LNCaP clone FGC (cell line): ENCODE data around the gene IVNS1ABP.

Experiments
- DNase-seq: peaks from one replicate; pipeline ENCODE4 v3.0.0-alpha.2; 2011; ENCODE audit warnings: low read depth
- H3K4me3 ChIP-seq: 2 replicates; pipeline ENCODE4 v1.5.1; 2011; ENCODE audit warnings: mild to moderate bottlenecking, low read depth, low read length, control low read depth
- CTCF ChIP-seq: IDR thresholded peaks from 2 replicates; pipeline ENCODE4 v1.5.1; 2012; ENCODE audit warnings: mild to moderate bottlenecking; ENCODE audit not compliant: control insufficient read depth, insufficient read depth; ENCODE audit errors: extremely low read depth

Gene IVNS1ABP

GRCh38 chr1:185287451-185287850 lies 29.6 kb downstream of the IVNS1ABP start:
- TF ChIP-seq CTCF, result no peak
- no peak overlapping the region for H3K4me3 ChIP-seq
- no peak for DNase-seq

GRCh38 chr1:185284533-185285276 lies 32.3 kb downstream of the IVNS1ABP start:
- no peak for TF ChIP-seq CTCF
- H3K4me3 ChIP-seq, result no peak overlapping the region
- DNase-seq, result no peak

GRCh38 chr1:185284116-185284515 lies 32.9 kb downstream of the IVNS1ABP start:
- TF ChIP-seq CTCF, result no peak
- no peak for DNase-seq
- H3K4me3 ChIP-seq, result no peak overlapping the region

- H3K4me3 ChIP-seq, result no peak overlapping the region
- DNase-seq, result no peak
- no peak for TF ChIP-seq CTCF
Observed at GRCh38 chr1:185281245-185281644, 35.8 kb downstream of the IVNS1ABP start.

GRCh38 chr1:185280589-185280988 lies 36.5 kb downstream of the IVNS1ABP start:
- TF ChIP-seq CTCF, result no peak
- no peak overlapping the region for H3K4me3 ChIP-seq
- no peak for DNase-seq

GRCh38 chr1:185279571-185279970 lies 37.5 kb downstream of the IVNS1ABP start:
- no peak for TF ChIP-seq CTCF
- H3K4me3 ChIP-seq, result no peak overlapping the region
- DNase-seq, result no peak

GRCh38 chr1:185271921-185272320 lies 45.1 kb downstream of the IVNS1ABP start:
- no peak for TF ChIP-seq CTCF
- DNase-seq, result no peak
- H3K4me3 ChIP-seq, result no peak overlapping the region
